SU-DHL-6 (cell line): ENCODE data around the gene FOXN3.

Experiments used
- CTCF ChIP-seq: fragments of 200-600 bp; sonication (generic); IDR thresholded peaks from one replicate; pipeline ENCODE4 v1.5.1; 2017; ENCODE audit warnings: antibody characterized with exemption, mild to moderate bottlenecking, low read length, moderate library complexity; ENCODE audit not compliant: insufficient read depth, poor library complexity, severe bottlenecking
- EZH2phosphoT487 ChIP-seq: fragments of 200-600 bp; sonication (generic), shearing (Covaris generic); conservative IDR thresholded peaks from 2 replicates; pipeline ENCODE4 v1.6.1; 2018; ENCODE audit warnings: mild to moderate bottlenecking, antibody characterized with exemption, low read length, moderate library complexity, mixed read lengths

- TF ChIP-seq CTCF = no peak
- TF ChIP-seq EZH2phosphoT487 = no peak
Observed at GRCh38 chr14:89209558-89209957, 207.5 kb downstream of the FOXN3 start.
